Right cardiac atrium (tissue), 5 donors: Measurements from ENCODE around the gene AUNIP. TPM values are rescaled to one million over a fixed set of nuclear protein-coding genes. Genes with fewer than 3 reads are reported as not detected.

Source experiments
- ATAC-seq, 2 donors: fragments of 200-7000 bp; cut with Tn5 transposase; one replicate each; pipeline versions ENCODE4 v1.8.0 to v1.9.1; 2020; ENCODE audit warnings: moderate library complexity in 2 of 2, mild to moderate bottlenecking in 1 of 2
- DNase-seq, 3 donors: peaks; one replicate each; pipeline ENCODE4 v3.0.0-alpha.2; 2020
- H3K27ac ChIP-seq: one replicate; pipeline ENCODE4 v1.5.1; 2013; ENCODE audit warnings: mild to moderate bottlenecking, low read length, control low read depth, moderate library complexity
- H3K27me3 ChIP-seq: one replicate; pipeline ENCODE4 v1.6.1; 2013; ENCODE audit not compliant: control insufficient read depth, insufficient read depth
- H3K4me1 ChIP-seq: one replicate; pipeline ENCODE4 v1.6.1; 2013; ENCODE audit warnings: low read length; ENCODE audit not compliant: control insufficient read depth, insufficient read depth
- H3K4me3 ChIP-seq: one replicate; pipeline ENCODE4 v1.5.1; 2013; ENCODE audit warnings: low read length, control low read depth
- H3K9me3 ChIP-seq: one replicate; pipeline ENCODE4 v1.6.1; 2013; ENCODE audit warnings: low read length; ENCODE audit not compliant: control insufficient read depth
- WGBS: extraction: QIAGEN DNeasy Blood & Tissue Kit; methylation state at CpG from one replicate; pipeline ENCODE4 v1.1.7; 2013; 5-methylcytosine and 5-hydroxymethylcytosine counted together
- intact Hi-C, 4 donors: fragments of 100-400 bp; cut with DNase I; formaldehyde crosslinking; loops; one replicate each; pipeline versions ENCODE4 v1.11.0 to v1.14.0; 2022 to 2023
- microRNA-seq, 2 donors: library from miRNA; unstranded; fragments of <30 nt; microRNA quantifications; one replicate each; pipeline ENCODE4 v1.2.0, GENCODE V29; 2020 to 2021
- polyA plus RNA-seq: library from polyadenylated mRNA; stranded (reverse); fragments of 200-250 nt; gene quantifications from one replicate; pipeline ENCODE4 v1.2.3, GENCODE V29; 2013
- total RNA-seq, 4 donors: library from RNA; stranded (reverse); fragmentation: NEBNext Ultra II Directional; extraction: Animal tissue kit (Norgen Biotek cat#: 25700); gene quantifications; one replicate each; pipeline ENCODE4 v1.2.1, GENCODE V29; 2021
- donor health status: healthy with polysubstance abuse.
- donor health status: DM: no; HTN: yes; CAD: no.
- donor health status: DM: no; HTN: no; CAD: no.
- donor health status: DM: no; HTN: yes; CAD: no; lungs with severe emphysema.
- donor health status: DM: yes; HTN: yes; CAD: no.

Gene AUNIP
- total and polyA plus RNA-seq, 5 donors, result 0.34 TPM; not detected in 4

- Histone ChIP-seq H3K9me3 (no peaks in the 10 kb centered on the region), H3K27ac (no peak overlapping the region), H3K4me1 (no peaks in the 10 kb centered on the region), H3K4me3 (no peak overlapping the region), H3K27me3 (no peaks in the 10 kb centered on the region)
- 68% methylated on average over 11 of the region's 11 CpGs for WGBS
- DNase-seq (peak in 1 of 3 donors; percentile 50), ATAC-seq (no peak)
- intact Hi-C loops, result no loop called here
Observed at GRCh38 chr1:25786887-25787759, 72.1 kb downstream of the AUNIP start.

DNA sequence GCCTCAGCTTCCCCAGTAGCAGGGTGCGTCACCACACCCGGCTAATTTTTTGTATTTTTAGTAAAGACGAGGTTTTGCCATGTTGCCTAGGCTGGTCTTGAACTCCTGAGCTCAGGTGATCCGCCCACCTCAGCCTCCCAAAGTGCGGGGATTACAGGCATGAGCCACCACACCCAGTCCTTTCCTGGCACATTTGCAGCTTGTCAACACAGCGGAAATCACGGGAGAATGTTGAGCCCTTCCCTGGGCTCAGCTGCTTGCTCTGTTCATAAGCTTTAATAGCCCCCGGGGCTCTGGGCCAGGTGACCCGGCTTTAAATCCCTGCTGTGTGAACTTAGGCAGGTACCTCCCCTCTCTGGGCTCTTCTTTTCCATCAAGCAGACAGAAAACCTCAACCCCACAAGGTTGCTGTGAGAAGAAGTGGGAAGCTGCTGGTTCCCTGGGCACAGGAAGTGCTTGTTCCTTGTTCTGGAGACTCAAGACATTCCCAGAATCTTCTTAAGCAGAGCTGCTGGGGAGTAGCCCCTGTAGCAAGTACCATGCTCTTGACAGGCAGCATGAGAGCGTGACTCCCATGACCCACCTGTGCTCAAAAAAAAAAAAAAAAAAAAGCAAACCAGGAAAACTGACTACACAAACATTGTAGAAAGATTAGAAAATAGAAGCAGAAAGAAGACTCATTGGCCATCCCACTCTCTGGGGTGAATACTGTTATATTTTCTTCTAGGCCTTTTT, 73.8 kb downstream of the AUNIP start:
- H3K27me3 ChIP-seq, result no peaks in the 10 kb centered on the region
- 78% methylated on average over 10 of the region's 10 CpGs for WGBS
- intact Hi-C loops, result no loop called here
- H3K9me3 ChIP-seq, result no peaks in the 10 kb centered on the region
- H3K4me1 ChIP-seq, result no peaks in the 10 kb centered on the region
- no peak overlapping the region for H3K4me3 ChIP-seq
- DNase-seq (peak in 1 of 3 donors; percentile 12), ATAC-seq (no peak)
- no peak overlapping the region for H3K27ac ChIP-seq

- H3K27me3 ChIP-seq, result no peaks in the 10 kb centered on the region
- H3K27ac ChIP-seq, result no peak overlapping the region
- DNase-seq (peak; percentile 67 to 86 (median 86)), ATAC-seq (peak; percentile 82 to 89)
- H3K9me3 ChIP-seq, result no peaks in the 10 kb centered on the region
- intact Hi-C loops, result no loop called here
- no peaks in the 10 kb centered on the region for H3K4me1 ChIP-seq
- H3K4me3 ChIP-seq, result no peak overlapping the region
- WGBS, result 50% methylated on average over 9 of the region's 9 CpGs
Observed at GRCh38 chr1:25784575-25785051, 74.6 kb downstream of the AUNIP start.

Small RNA genes lying within 50 kb of the gene (microRNA-seq; reads per million reads assigned to microRNA genes)
- 0 reads per million in 2 donors for gene MIR3917

Other genes starting within 250 kb of the AUNIP start
- gene MAN1C1, start 242.7 kb downstream of the AUNIP start, total RNA-seq, result 10 to 100 TPM; 10.6 to 15.7 (median 12.8) TPM
- 9.1 TPM for gene MAN1C1, start 242.7 kb downstream of the AUNIP start, polyA plus RNA-seq
- 10 to 100 TPM; 34.7 to 48.2 (median 40.5) TPM for gene SELENON, start 59.3 kb downstream of the AUNIP start, total RNA-seq
- gene SELENON, start 59.3 kb downstream of the AUNIP start, polyA plus RNA-seq, result 26.4 TPM
- 100 to 1,000 TPM; 125 to 195 (median 180) TPM for gene MTFR1L, start 39.5 kb downstream of the AUNIP start, total RNA-seq
- gene MTFR1L, start 39.5 kb downstream of the AUNIP start, polyA plus RNA-seq, result 130 TPM
- 1 to 10 TPM; 2.5 to 3.1 (median 2.9) TPM for gene PAQR7, start 16.3 kb upstream of the AUNIP start, total RNA-seq
- 1.5 TPM for gene PAQR7, start 16.3 kb upstream of the AUNIP start, polyA plus RNA-seq
- gene STMN1, start 47.0 kb upstream of the AUNIP start, total RNA-seq, result 10 to 100 TPM; 10.3 to 20.2 (median 16.0) TPM
- 20.7 TPM for gene STMN1, start 47.0 kb upstream of the AUNIP start, polyA plus RNA-seq
- gene PAFAH2, start 138.6 kb upstream of the AUNIP start, total RNA-seq, result 1 to 10 TPM; 3.9 to 5.6 (median 4.2) TPM
- gene PAFAH2, start 138.6 kb upstream of the AUNIP start, polyA plus RNA-seq, result 2.0 TPM
- gene EXTL1, start 162.3 kb upstream of the AUNIP start, total RNA-seq, result 1 to 10 TPM in 3 of 4 donors, under 1 TPM in 1; 0.78 to 4.3 (median 2.7) TPM
- gene EXTL1, start 162.3 kb upstream of the AUNIP start, polyA plus RNA-seq, result 2.2 TPM
- under 1 TPM; 0.24 to 0.48 (median 0.41) TPM for gene SLC30A2, start 186.7 kb upstream of the AUNIP start, total RNA-seq
- 0.36 TPM for gene SLC30A2, start 186.7 kb upstream of the AUNIP start, polyA plus RNA-seq
- 100 to 1,000 TPM; 121 to 194 (median 155) TPM for gene TRIM63, start 208.2 kb upstream of the AUNIP start, total RNA-seq
- gene TRIM63, start 208.2 kb upstream of the AUNIP start, polyA plus RNA-seq, result 184 TPM